ENCODE measurements around the gene PAX5. TPM values are rescaled to one million over a fixed set of nuclear protein-coding genes. Genes with fewer than 3 reads are reported as not detected.
A peak's percentile ranks its signal among the peaks of the same experiment; 100 is the strongest.
"Not testable (repeated sequence)": the region's sequence is repeated elsewhere in the genome, so short reads cannot be mapped to it uniquely, and the experiment has no call there.

Gene PAX5
- total and polyA plus RNA-seq, 5 donors, result 0.03 TPM; not detected in 4

DNA sequence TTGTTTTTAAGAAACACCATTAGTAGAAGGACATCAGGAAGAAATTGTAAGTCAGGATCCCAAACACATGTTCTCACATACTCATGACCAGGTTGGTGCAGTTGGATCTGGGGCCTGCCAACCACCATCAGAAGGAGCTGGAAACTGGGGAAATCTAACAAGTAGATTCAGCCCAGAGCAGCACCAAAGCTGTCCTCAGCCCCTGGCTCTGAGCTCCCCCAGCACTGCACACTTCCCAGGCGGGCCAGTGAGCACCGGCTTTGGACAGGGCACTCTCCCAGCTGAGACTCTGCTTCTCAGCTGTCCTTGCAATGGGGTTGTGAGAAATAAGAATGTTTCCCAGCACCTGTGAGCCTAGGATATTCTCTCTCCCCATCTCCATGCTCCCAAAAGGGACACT lies 162.5 kb downstream of the PAX5 start:
- intact Hi-C loops (cut with DNase I), result loop anchor here in 1 of 4 donors (10.0 kb wide), 1 partner anchor 393 kb away; no protein-coding TSS in a partner anchor
- DNase-seq, result no peak
- 85% methylated on average over 2 of the region's 2 CpGs for WGBS

DNA sequence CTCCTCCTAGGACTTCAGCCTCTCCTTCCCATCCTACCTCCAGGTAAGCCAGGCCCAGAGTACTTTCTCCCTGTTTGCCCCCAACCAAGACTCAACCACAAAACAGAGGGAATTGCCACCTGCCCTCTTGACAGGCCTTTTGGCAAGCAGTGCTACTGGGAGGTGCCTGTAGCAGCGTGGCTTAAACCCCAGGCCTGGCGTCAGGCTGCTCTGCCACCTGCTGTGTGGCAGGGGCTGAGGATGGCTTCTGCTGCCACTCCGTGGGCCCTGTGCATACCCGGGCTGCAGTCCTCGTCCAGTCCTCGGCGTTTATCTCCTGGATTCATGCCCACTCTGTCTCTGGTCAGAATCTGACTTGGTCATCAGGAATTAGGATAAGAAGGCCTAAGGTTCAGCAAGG lies 163.1 kb downstream of the PAX5 start:
- intact Hi-C loops (cut with DNase I), result loop anchor here in 1 of 4 donors (10.0 kb wide), 1 partner anchor 394 kb away; no protein-coding TSS in a partner anchor
- Histone ChIP-seq H3K27ac (ENCODE audit: low read length) (no peak overlapping the region), H3K4me3 (ENCODE audit: low read length) (no peak overlapping the region), H3K27me3 (ENCODE audit: control insufficient read depth, insufficient read depth) (no peaks in the 10 kb centered on the region), H3K9me3 (ENCODE audit: control insufficient read depth, low read length) (no peaks in the 10 kb centered on the region), H3K4me1 (ENCODE audit: control insufficient read depth, insufficient read depth, low read length) (no peaks in the 10 kb centered on the region)
- 41% methylated on average over 7 of the region's 7 CpGs for WGBS
- DNase-seq (no peak), ATAC-seq (no peak)

More for the DNA sequence above, 162.5 kb downstream of the PAX5 start:
- Histone ChIP-seq H3K4me3 (ENCODE audit: low read length) (no peak overlapping the region), H3K27ac (ENCODE audit: low read length) (no peak overlapping the region), H3K27me3 (ENCODE audit: control insufficient read depth, insufficient read depth) (no peaks in the 10 kb centered on the region), H3K9me3 (ENCODE audit: control insufficient read depth, low read length) (no peaks in the 10 kb centered on the region), H3K4me1 (ENCODE audit: control insufficient read depth, insufficient read depth, low read length) (no peaks in the 10 kb centered on the region)
- no peak for ATAC-seq

DNA sequence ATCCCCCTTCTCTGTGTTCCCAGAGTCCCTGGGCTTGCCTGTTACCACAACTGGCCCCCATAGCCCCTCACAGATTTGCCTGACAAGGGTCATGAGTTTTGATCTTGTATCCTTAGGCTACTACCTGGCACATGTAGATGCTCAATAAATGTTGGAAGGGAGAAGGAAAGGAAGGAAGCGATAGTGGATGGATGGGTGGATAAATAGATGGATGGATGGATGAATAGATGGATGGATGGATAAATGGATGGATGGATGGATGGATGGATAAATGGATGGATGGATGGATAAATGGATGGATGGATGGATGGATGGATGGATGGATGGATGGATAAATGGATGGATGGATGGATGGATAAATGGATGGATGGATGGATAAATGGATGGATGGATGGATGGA lies 164.5 kb downstream of the PAX5 start:
- intact Hi-C loops (cut with DNase I), result loop anchor here in 1 of 4 donors (10.0 kb wide), 1 partner anchor 395 kb away; no protein-coding TSS in a partner anchor

DNA sequence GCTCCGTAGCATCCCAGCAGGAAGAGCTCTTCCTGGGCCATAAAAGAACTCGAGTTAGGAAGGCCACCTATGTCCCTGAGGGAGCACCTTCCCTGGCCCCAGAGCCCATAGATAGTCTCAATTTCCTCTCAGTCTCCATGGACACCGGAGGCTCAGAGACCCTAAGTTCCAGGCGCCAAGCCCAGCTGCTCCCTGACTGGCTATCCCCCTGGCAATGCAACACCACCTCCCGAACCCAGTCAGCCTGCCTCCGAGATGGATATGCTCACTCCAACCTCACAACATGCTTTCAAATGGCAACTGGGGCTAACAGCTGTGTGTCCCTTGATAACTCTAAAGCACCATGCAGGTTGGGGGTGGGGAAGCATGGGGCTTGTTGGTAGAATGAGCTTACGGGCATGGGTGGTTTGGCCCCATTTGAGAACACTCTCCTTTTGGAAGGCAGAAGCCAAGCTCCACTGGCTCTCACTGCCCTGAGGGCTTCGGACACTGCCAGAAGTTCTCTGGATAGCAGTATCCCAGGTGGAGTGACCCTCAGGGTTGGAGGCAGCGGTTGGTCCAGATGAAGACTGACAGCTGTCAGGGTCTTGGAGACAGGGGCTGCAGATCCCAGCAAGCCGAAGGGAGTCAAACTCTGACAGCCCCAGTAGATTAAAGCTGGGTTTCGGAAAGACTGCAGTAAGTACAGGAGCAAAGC lies 165.3 kb downstream of the PAX5 start:
- ATAC-seq, result no peak

More for the DNA sequence above, 164.5 kb downstream of the PAX5 start:
- ATAC-seq; H3K4me1 ChIP-seq (ENCODE audit: control insufficient read depth, insufficient read depth, low read length); H3K27ac ChIP-seq (ENCODE audit: low read length); H3K4me3 ChIP-seq (ENCODE audit: low read length); H3K27me3 ChIP-seq (ENCODE audit: control insufficient read depth, insufficient read depth); H3K9me3 ChIP-seq (ENCODE audit: control insufficient read depth, low read length); DNase-seq: not testable (repeated sequence)
- WGBS, result 98% methylated on average over 1 of the region's 1 CpG

DNA sequence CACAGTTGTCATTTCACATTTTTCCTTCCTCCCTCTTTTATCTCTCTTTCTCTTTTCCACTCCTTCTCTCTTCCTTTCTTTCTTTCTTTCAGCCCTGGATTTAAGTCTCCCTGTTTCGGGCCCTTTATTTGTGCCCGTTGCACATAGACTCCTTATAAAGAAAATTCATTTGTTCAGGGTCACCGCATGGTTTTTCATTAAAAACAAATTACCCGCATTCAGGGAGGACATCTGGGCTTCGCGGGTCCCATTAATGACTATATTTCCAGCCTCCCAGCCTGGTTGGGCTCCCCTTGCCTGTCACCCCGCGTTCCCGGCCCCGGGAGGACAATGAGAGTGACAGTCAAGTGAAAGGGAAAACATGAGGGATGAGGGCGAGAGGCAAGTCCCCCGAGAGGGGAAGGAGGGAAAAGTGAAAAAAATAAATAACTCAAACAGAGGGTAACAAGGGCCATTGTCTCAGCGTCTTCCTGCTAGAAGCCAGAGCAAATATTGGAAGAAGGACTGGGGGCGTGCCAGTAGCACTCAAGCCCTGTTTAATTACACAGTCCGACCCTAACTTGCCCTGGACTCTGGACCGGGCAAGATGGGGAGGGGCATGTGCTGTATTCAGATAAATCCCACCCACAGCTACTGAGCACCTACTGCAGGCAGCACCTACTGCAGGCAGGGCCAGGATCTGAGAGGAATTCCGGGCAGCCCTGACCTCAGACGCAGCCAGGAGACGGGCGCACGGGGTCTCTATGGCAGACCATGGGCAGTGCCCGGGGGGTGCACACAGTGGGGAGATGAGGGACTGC lies 166.2 kb downstream of the PAX5 start:
- intact Hi-C loops (cut with DNase I), result no loop called here

More for the DNA sequence above, 165.3 kb downstream of the PAX5 start:
- 54% methylated on average over 11 of the region's 11 CpGs for WGBS
- intact Hi-C loops (cut with DNase I), result no loop called here
- DNase-seq, result no peak
- Histone ChIP-seq H3K4me1 (ENCODE audit: control insufficient read depth, insufficient read depth, low read length) (no peaks in the 10 kb centered on the region), H3K27me3 (ENCODE audit: control insufficient read depth, insufficient read depth) (no peaks in the 10 kb centered on the region), H3K9me3 (ENCODE audit: control insufficient read depth, low read length) (no peaks in the 10 kb centered on the region), H3K4me3 (ENCODE audit: low read length) (no peak overlapping the region), H3K27ac (ENCODE audit: low read length) (no peak overlapping the region)

DNA sequence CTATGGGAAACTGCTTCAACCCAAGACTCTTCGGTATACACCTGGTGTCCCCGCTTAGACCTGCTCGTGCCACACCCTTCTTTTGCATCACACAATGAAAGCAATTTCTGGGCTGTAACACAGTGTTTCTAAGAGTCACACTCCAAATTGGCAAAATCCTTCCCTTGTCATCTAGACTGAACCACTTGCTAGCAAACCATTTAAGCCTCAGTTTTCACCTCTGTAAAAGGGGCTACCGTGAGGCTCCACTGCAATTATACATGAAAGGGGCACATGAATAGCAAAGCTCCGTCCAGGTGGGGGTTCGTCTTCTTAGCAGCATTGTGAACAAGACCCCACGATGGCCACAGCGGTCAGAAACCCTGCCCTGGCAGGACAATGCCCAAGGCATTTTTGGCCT lies 166.8 kb downstream of the PAX5 start:
- ATAC-seq (no peak), DNase-seq (no peak)
- no peaks in the 10 kb centered on the region for H3K4me1 ChIP-seq (ENCODE audit: control insufficient read depth, insufficient read depth, low read length)
- 93% methylated on average over 8 of the region's 8 CpGs for WGBS
- H3K27me3 ChIP-seq (ENCODE audit: control insufficient read depth, insufficient read depth), result no peaks in the 10 kb centered on the region
- intact Hi-C loops (cut with DNase I), result no loop called here
- H3K9me3 ChIP-seq (ENCODE audit: control insufficient read depth, low read length), result no peaks in the 10 kb centered on the region
- no peak overlapping the region for H3K27ac ChIP-seq (ENCODE audit: low read length)
- H3K4me3 ChIP-seq (ENCODE audit: low read length), result no peak overlapping the region

More for the DNA sequence above, 166.2 kb downstream of the PAX5 start:
- Histone ChIP-seq H3K27ac (ENCODE audit: low read length) (no peak overlapping the region), H3K9me3 (ENCODE audit: control insufficient read depth, low read length) (no peaks in the 10 kb centered on the region), H3K4me1 (ENCODE audit: control insufficient read depth, insufficient read depth, low read length) (no peaks in the 10 kb centered on the region), H3K4me3 (ENCODE audit: low read length) (no peak overlapping the region), H3K27me3 (ENCODE audit: control insufficient read depth, insufficient read depth) (no peaks in the 10 kb centered on the region)
- DNase-seq (no peak), ATAC-seq (peak in 1 of 2 donors; percentile 30)
- 58% methylated on average over 22 of the region's 22 CpGs for WGBS

DNA sequence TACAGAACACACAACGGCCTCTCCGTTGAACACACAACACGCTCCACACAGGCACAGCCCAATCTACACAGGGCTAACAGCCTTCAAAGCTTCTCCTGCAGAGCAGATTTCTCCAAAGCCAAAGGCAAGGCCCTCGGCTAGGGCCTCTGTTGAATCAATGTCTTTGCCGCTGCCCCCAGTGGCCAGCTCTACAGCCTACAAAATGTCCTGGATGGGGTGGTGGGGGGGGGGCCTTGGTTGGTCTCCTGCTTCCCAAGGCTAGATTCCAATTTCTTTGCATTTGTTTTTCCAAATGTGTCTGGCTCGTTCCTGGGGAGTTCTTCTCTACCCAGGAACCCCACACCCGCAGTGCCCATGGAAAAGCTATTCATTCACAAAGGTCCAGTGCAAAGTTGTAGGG lies 167.2 kb downstream of the PAX5 start:
- intact Hi-C loops (cut with DNase I), result no loop called here
- no peak overlapping the region for H3K27ac ChIP-seq (ENCODE audit: low read length)
- H3K27me3 ChIP-seq (ENCODE audit: control insufficient read depth, insufficient read depth), result no peaks in the 10 kb centered on the region
- H3K4me3 ChIP-seq (ENCODE audit: low read length), result no peak overlapping the region
- no peaks in the 10 kb centered on the region for H3K9me3 ChIP-seq (ENCODE audit: control insufficient read depth, low read length)
- ATAC-seq, result no peak
- WGBS, result 83% methylated on average over 7 of the region's 7 CpGs
- no peaks in the 10 kb centered on the region for H3K4me1 ChIP-seq (ENCODE audit: control insufficient read depth, insufficient read depth, low read length)
- no peak for DNase-seq

DNA sequence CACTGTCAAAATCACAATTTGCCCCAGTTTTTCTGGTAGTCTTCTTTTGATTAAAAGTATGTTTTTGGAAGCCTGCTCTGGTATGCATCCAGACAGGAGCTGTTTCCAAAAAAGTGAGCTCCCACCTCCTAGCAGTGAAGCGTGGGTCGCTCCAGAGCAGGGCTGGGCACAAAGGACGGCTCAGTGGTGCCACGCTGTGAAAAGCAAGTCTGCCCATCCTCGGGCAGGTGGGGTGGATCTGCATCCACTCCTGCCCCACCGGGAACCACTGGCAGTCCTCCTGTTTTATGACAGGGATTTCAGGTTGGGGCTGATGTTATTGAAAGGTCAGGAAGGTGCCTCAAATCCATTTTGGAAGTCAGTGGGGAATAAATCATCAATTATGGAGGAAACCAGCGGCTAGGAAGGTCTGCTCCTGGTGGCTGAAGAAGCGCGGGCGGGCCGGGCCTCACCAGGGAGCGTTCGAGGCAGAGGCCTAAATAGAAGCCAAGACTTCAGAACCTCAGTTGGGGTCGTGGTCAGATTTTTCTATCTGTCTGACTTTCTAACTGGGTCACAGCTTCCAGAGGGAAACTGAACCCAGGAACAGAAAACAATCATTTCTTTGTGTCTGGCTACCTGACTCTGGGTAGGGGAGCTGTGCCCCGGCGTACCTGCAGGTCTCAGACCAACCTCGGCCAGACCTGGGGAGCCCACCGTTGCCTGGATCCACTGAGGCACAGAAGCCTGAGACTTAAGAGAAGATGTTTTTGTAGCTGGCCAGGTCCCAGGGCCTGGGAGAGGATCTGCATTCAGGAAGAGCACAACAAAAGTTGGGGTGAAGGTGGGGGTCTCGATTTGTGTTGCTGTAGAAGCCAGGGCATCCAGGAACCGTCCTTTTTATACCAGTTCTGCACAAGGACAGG lies 168.1 kb downstream of the PAX5 start:
- Histone ChIP-seq H3K9me3 (ENCODE audit: control insufficient read depth, low read length) (no peaks in the 10 kb centered on the region), H3K27ac (ENCODE audit: low read length) (no peak overlapping the region), H3K4me3 (ENCODE audit: low read length) (no peak overlapping the region), H3K4me1 (ENCODE audit: control insufficient read depth, insufficient read depth, low read length) (no peaks in the 10 kb centered on the region), H3K27me3 (ENCODE audit: control insufficient read depth, insufficient read depth) (no peaks in the 10 kb centered on the region)
- no peak for DNase-seq
- WGBS, result 91% methylated on average over 20 of the region's 20 CpGs
- ATAC-seq, result no peak
- intact Hi-C loops (cut with DNase I), result no loop called here

DNA sequence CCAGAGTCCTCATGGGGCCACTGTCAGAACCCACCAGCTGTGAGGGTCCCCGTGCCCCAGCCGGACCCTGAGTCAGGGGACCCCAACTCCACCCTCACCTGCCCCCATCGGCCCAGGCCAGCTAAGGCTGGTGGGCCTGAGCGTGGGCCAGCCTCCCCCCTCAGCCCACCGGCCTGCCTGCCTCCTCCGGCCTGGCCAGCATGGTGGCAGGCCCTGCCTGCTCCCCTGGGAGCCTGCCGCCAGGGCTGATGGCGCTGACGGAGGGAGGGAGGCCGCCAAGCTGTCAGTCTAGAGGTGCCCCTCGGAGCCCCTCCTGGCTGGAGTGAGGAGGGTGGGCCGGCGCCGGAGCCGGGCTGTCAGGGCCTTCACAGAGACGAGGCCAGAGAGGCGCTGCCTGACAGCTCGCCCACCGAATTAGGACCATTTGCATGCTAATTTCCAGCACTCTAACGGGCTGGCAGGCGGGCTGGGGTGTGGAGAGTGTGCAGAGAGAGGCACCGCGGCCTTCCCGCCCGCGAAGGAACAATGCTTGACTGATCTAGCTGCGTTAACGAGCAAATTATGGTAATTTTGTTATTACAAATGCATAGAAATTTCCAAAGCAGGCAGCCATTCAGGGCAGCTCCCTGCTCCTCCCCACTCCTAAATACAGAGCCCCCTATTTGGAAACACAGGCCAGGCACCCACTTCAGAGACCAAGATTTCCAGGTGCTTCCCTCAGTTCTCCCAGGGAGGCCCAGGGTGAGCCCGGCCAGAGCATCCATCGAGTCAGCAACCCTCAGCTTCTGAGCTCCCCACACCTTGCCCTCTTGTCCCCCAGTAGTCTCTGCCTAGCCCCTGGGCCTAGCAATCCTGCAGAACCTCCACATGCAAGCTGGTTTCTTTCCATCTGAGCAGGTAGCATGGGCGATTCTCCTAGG lies 169.3 kb downstream of the PAX5 start:
- H3K27me3 ChIP-seq (ENCODE audit: control insufficient read depth, insufficient read depth), result no peaks in the 10 kb centered on the region
- H3K4me1 ChIP-seq (ENCODE audit: control insufficient read depth, insufficient read depth, low read length), result no peaks in the 10 kb centered on the region
- H3K27ac ChIP-seq (ENCODE audit: low read length), result no peak overlapping the region
- H3K9me3 ChIP-seq (ENCODE audit: control insufficient read depth, low read length), result no peaks in the 10 kb centered on the region
- ATAC-seq (peak in 1 of 2 donors; percentile 27), DNase-seq (no peak)
- intact Hi-C loops (cut with DNase I), result no loop called here
- 56% methylated on average over 31 of the region's 31 CpGs for WGBS
- no peak overlapping the region for H3K4me3 ChIP-seq (ENCODE audit: low read length)
